Panc1 (cell line): ENCODE measurements around the gene TMTC2.

Experiments
- CTCF ChIP-seq: fragments of 450-650 bp; IDR thresholded peaks from 2 replicates; pipeline ENCODE4 v1.5.1; 2017; ENCODE audit warnings: mild to moderate bottlenecking
- REST ChIP-seq, 2 experiments: IDR thresholded peaks; 2 replicates each; pipeline ENCODE4 v1.6.1; 2011 to 2012; ENCODE audit warnings: low read depth in 2 of 2, control low read depth in 1 of 2, low read length in 1 of 2, mild to moderate bottlenecking in 1 of 2, moderate library complexity in 1 of 2; ENCODE audit not compliant: insufficient read depth in 1 of 2
- SIN3A ChIP-seq: IDR thresholded peaks from 2 replicates; pipeline ENCODE4 v1.6.1; 2012; ENCODE audit warnings: low read depth, mild to moderate bottlenecking, low read length, moderate library complexity, borderline replicate concordance; ENCODE audit not compliant: insufficient read depth

- TF ChIP-seq SIN3A (no peak), CTCF (no peak), REST (IDR thresholded peaks at IDR 0.05; ENCODE audit: insufficient read depth in 1 of 2, low read depth in 2 of 2, low read length in 1 of 2) (no peak)
Measured at GRCh38 chr12:83049306-83049705, 362.6 kb downstream of the TMTC2 start.
